HL-60 (cell line): ENCODE data around the gene TRAF3IP1.

Source experiments
- DNase-seq, 2 experiments: peaks; one replicate each; pipeline ENCODE4 v3.0.0-alpha.2; 2010 to 2020; ENCODE audit warnings: low read depth in 1 of 2, low spot score in 1 of 2
- H3K27ac ChIP-seq: fragments of 250-450 bp; sonication (Bioruptor Pico); replicated peaks from 2 replicates; pipeline ENCODE4 v1.5.1; 2020; ENCODE audit warnings: mild to moderate bottlenecking, moderate library complexity
- H3K27me3 ChIP-seq: fragments of 250-450 bp; sonication (Bioruptor Pico); 2 replicates; pipeline ENCODE4 v1.5.1; 2021; ENCODE audit warnings: mild to moderate bottlenecking, moderate library complexity; ENCODE audit not compliant: insufficient read depth, poor library complexity, severe bottlenecking
- H3K4me3 ChIP-seq: replicated peaks from 2 replicates; pipeline ENCODE4 v1.5.1; 2011; ENCODE audit warnings: mild to moderate bottlenecking, control low read depth, low read length; ENCODE audit not compliant: insufficient read depth
- GABPA ChIP-seq: IDR thresholded peaks from 2 replicates; pipeline ENCODE4 v1.6.1; 2012; ENCODE audit warnings: low read depth
- POLR2AphosphoS5 ChIP-seq: IDR thresholded peaks from 2 replicates; pipeline ENCODE4 v1.6.1; 2012; ENCODE audit warnings: low read depth
- REST ChIP-seq: IDR thresholded peaks from 2 replicates; pipeline ENCODE4 v1.6.1; 2012; ENCODE audit warnings: low read depth; ENCODE audit not compliant: insufficient replicate concordance
- SPI1 ChIP-seq: IDR thresholded peaks from 2 replicates; pipeline ENCODE4 v1.6.1; 2012; ENCODE audit warnings: low read depth, mild to moderate bottlenecking, borderline replicate concordance
- TF ChIP-seq, protein P1 (sequence below): IDR thresholded peaks from one replicate; pipeline ENCODE4 v1.5.1; 2011; ENCODE audit warnings: low read length, control low read depth, inconsistent platforms; ENCODE audit not compliant: insufficient read depth

TRAF3IP1 gene

DNA sequence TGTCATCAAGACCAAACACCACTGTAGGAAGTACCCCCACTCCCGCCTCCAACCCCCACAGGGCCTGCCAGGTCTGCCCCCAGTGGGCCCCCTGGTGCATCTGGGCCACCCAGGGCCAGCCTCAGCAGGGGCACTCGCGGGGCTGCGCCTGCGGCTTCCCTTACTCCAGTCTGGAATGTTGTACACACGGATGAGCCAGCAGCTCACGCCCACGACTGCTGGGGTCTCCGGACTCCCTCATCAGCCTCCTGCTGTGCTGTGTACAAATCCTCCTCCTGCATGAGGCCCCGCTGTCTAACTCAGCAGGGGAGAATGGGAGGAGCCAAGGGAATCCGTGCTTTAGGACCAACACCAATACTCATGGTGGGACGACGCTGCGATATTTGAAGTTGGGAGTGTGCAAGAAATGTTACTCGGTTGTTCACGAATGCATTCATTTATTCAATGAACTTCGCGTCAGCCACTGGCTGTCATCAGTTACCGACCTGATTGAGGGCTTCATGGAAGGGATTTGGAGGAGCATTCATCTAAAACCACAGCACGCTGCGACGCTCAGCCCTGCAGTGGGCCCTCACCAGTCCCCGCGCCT, 105.8 kb downstream of the TRAF3IP1 start:
- no peaks in the 10 kb centered on the region for H3K27me3 ChIP-seq
- no peak for TF ChIP-seq REST
- no peak for TF ChIP-seq GABPA
- TF ChIP-seq, protein P1, sequence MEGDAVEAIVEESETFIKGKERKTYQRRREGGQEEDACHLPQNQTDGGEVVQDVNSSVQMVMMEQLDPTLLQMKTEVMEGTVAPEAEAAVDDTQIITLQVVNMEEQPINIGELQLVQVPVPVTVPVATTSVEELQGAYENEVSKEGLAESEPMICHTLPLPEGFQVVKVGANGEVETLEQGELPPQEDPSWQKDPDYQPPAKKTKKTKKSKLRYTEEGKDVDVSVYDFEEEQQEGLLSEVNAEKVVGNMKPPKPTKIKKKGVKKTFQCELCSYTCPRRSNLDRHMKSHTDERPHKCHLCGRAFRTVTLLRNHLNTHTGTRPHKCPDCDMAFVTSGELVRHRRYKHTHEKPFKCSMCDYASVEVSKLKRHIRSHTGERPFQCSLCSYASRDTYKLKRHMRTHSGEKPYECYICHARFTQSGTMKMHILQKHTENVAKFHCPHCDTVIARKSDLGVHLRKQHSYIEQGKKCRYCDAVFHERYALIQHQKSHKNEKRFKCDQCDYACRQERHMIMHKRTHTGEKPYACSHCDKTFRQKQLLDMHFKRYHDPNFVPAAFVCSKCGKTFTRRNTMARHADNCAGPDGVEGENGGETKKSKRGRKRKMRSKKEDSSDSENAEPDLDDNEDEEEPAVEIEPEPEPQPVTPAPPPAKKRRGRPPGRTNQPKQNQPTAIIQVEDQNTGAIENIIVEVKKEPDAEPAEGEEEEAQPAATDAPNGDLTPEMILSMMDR = no peak
- no peak for TF ChIP-seq SPI1
- no peak for TF ChIP-seq POLR2AphosphoS5
- peak overlapping the region; percentile 81 for H3K27ac ChIP-seq
- H3K4me3 ChIP-seq = peak overlapping the region; percentile 76
- peak in 1 of 2 experiments; percentile 8 for DNase-seq

GRCh38 chr2:238426568-238427434, 106.5 kb downstream of the TRAF3IP1 start, which contains the start of gene ASB1:
TSS of gene ASB1 (plus strand) at chr2:238426927. CDS start at chr2:238427071, 144 bp downstream.
- H3K27ac ChIP-seq = peak within 1 kb of the TSS; percentile 81

DNA sequence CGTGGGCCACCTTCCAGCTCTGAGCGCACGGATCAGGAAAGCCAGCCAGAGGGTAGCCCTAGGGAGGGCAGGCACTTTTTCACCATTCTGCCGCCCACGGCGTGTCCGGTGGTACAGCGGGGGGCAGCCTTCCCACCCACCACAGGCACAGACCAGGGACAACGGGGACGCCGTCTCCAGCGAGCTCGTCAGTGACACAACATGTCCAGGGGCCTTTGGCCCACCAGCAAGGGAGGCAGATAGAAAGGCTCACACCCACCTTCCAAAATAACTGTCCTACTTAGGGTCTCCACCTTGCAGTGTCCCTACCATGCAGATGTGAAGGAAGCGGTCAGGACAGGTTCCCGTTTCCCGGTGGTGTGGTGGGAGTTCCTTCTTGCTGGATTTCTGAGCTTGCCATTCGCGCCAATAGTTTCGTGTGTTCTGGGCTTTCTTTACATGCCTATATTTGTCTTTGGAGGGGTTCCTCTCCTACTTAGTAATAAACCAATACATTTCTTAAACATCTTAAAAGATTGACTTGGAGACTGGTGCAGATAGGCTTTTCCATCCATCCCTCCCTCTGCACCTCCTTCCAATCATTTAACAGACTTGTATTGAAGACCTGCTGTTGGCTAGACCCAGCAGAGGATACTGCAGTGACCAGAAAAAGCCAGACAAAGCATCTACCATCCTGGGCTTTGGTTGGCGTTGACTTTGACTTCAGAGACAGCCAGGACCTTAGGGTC, 107.3 kb downstream of the TRAF3IP1 start:
- Histone ChIP-seq H3K27ac (peak overlapping the region; percentile 81), H3K4me3 (peak overlapping the region; percentile 76), H3K27me3 (no peaks in the 10 kb centered on the region)
- TF ChIP-seq POLR2AphosphoS5 (0 out of 2 replicates have a peak, but pooled peaks have one; percentile 3), SPI1 (no peak), GABPA (no peak)
- TF ChIP-seq, protein P1 = no peak
- DNase-seq = peak in 1 of 2 experiments; percentile 25

More at GRCh38 chr2:238426568-238427434, 106.5 kb downstream of the TRAF3IP1 start, which contains the start of gene ASB1:
- TF ChIP-seq GABPA = peak; percentile 69
- peak; percentile 19; the same call in 1 of the 2 replicates for TF ChIP-seq POLR2AphosphoS5
- TF ChIP-seq REST = no peak
- H3K27me3 ChIP-seq = no peaks in the 10 kb centered on the region
- DNase-seq = peak; percentile 65 to 84
- peak within 1 kb of the TSS; percentile 76 for H3K4me3 ChIP-seq
